ENCODE data around the gene TEX19.

GRCh38 chr17:82408288-82408937 is 49.4 kb downstream of the TEX19 start:
- TF ChIP-seq, protein P1, sequence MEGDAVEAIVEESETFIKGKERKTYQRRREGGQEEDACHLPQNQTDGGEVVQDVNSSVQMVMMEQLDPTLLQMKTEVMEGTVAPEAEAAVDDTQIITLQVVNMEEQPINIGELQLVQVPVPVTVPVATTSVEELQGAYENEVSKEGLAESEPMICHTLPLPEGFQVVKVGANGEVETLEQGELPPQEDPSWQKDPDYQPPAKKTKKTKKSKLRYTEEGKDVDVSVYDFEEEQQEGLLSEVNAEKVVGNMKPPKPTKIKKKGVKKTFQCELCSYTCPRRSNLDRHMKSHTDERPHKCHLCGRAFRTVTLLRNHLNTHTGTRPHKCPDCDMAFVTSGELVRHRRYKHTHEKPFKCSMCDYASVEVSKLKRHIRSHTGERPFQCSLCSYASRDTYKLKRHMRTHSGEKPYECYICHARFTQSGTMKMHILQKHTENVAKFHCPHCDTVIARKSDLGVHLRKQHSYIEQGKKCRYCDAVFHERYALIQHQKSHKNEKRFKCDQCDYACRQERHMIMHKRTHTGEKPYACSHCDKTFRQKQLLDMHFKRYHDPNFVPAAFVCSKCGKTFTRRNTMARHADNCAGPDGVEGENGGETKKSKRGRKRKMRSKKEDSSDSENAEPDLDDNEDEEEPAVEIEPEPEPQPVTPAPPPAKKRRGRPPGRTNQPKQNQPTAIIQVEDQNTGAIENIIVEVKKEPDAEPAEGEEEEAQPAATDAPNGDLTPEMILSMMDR (IDR thresholded peaks at IDR 0.05; ENCODE audit: control extremely low read depth in 1 of 3, insufficient read depth in 1 of 3, low read depth in 1 of 3, low read length in 3 of 3), result no peak
- TF ChIP-seq POLR2A (IDR thresholded peaks at IDR 0.05; ENCODE audit: control extremely low read depth in 1 of 2, low read depth in 2 of 2, low read length in 2 of 2) (no peak), ZNF274 (IDR thresholded peaks at IDR 0.05; ENCODE audit: borderline replicate concordance, extremely low read depth, low read length) (no peak)
